ENCODE measurements around the gene TRERF1.

The TRERF1 gene

DNA sequence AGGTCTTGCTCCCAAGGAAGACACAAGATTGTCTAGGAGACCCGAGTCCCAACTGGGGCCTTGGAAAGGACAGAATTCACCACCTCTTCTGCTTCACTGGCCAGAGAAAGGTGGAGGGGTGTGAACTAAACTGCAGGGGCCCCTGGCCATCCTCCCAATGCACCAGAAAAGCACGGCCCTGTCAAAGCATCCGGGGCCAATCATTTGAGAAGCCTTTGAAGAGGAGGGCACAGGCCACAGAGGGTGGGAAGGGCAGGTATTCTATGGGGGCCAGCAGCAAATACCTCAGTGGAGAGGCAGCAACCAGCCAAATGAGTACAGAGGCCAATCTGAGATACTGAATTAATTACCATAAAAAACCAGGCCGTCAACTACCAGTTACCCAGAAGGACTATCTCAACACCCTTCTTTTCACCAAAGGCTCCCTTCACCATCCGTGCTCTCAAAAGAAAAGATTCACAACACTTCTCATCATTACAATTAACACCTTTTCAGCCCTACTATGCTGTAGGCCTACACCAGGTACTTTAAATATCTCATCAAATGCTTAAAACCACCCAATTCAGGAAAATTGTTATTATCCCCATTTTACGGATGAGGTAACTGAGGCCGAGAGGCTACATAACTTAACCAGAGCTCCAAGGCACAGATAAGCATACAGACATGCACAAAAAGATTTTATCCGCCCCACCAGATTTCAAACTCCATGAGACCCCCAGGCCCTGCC lies 50.7 kb downstream of the TRERF1 start:
- no peak for TF ChIP-seq GATA3 (IDR thresholded peaks at IDR 0.05; ENCODE audit: low read depth, low read length)

DNA sequence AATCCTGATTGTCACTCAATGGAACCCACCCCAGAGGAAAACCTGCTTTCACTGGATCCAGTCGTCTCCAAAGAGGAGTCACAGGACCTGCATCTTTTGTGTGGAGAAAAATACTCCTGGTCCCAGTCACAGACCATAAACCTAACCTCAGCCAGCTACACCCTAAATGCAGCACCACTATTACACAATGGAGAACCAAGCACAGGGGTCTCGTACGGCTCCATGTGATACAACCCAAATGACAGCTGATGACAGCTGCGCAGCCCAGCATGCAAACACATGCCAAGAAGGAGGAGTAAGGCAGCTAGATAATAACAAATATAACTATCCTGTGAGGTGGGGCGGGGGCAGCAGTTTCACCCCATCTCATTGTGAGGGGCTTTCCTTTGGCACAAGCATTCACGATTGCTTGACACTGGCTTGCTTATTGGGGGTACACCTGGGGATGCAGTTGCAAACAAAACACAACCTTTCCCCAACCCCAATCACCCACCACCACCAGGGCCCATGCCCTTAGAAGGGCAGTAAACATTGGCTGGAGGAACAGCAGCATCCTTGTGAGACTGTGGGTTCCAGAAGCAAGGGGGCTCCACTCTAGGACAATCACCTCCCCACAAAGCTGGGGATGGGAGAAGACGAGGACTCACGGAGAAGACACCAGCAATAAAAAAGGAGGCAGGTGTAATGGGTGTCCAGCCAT lies 51.5 kb downstream of the TRERF1 start:
- TF ChIP-seq GATA3 (IDR thresholded peaks at IDR 0.05; ENCODE audit: low read depth, low read length): no peak
- TF ChIP-seq GATA2 (IDR thresholded peaks at IDR 0.05; ENCODE audit: low read depth, low read length): no peak

GRCh38 chr6:42396720-42397119 lies 55.0 kb downstream of the TRERF1 start:
- no peak for TF ChIP-seq GATA3 (IDR thresholded peaks at IDR 0.05; ENCODE audit: low read depth, low read length)
- no peak for TF ChIP-seq GATA2 (IDR thresholded peaks at IDR 0.05; ENCODE audit: low read depth, low read length)

GRCh38 chr6:42394881-42395620 lies 56.7 kb downstream of the TRERF1 start:
- no peak for TF ChIP-seq GATA3 (IDR thresholded peaks at IDR 0.05; ENCODE audit: low read depth, low read length)
- no peak for TF ChIP-seq GATA2 (IDR thresholded peaks at IDR 0.05; ENCODE audit: low read depth, low read length)

- TF ChIP-seq GATA2 (IDR thresholded peaks at IDR 0.05; ENCODE audit: low read depth, low read length) (no peak), GATA3 (IDR thresholded peaks at IDR 0.05; ENCODE audit: low read depth, low read length) (no peak)
Measured at GRCh38 chr6:42394151-42394550, 57.6 kb downstream of the TRERF1 start.

DNA sequence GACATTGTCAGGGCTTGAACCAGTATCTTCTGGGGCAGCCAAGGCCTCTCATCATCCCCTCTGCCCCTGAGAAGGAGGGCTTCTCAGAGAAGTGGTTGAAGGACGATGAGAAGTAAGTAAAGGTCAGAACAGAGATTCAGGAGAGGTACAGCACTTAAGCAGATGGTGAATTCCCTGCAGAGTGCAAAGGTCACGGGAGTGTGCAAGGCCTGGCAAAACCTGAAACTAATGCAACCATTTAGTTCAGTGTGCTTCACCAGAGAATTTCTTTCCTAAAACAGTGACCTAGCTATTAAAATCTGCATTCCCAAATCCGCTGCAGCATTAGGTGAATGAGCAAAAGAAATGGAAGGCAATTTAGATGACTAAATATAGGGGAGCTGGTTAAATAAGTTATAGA lies 58.4 kb downstream of the TRERF1 start:
- no peak for TF ChIP-seq GATA2 (IDR thresholded peaks at IDR 0.05; ENCODE audit: low read depth, low read length)
- no peak for TF ChIP-seq GATA3 (IDR thresholded peaks at IDR 0.05; ENCODE audit: low read depth, low read length)

- no peak for TF ChIP-seq GATA3 (IDR thresholded peaks at IDR 0.05; ENCODE audit: low read depth, low read length)
- no peak for TF ChIP-seq GATA2 (IDR thresholded peaks at IDR 0.05; ENCODE audit: low read depth, low read length)
Measured at GRCh38 chr6:42392833-42393232, 58.9 kb downstream of the TRERF1 start.

- TF ChIP-seq GATA2 (IDR thresholded peaks at IDR 0.05; ENCODE audit: low read depth, low read length) (no peak), GATA3 (IDR thresholded peaks at IDR 0.05; ENCODE audit: low read depth, low read length) (no peak)
Measured at GRCh38 chr6:42391441-42391840, 60.3 kb downstream of the TRERF1 start.

GRCh38 chr6:42390228-42390934 lies 61.3 kb downstream of the TRERF1 start:
- TF ChIP-seq GATA3 (IDR thresholded peaks at IDR 0.05; ENCODE audit: low read depth, low read length) (no peak), GATA2 (IDR thresholded peaks at IDR 0.05; ENCODE audit: low read depth, low read length) (no peak)

GRCh38 chr6:42389736-42390135 lies 62.0 kb downstream of the TRERF1 start:
- TF ChIP-seq GATA3 (IDR thresholded peaks at IDR 0.05; ENCODE audit: low read depth, low read length): no peak
- TF ChIP-seq GATA2 (IDR thresholded peaks at IDR 0.05; ENCODE audit: low read depth, low read length): no peak

- no peak for TF ChIP-seq GATA2 (IDR thresholded peaks at IDR 0.05; ENCODE audit: low read depth, low read length)
- TF ChIP-seq GATA3 (IDR thresholded peaks at IDR 0.05; ENCODE audit: low read depth, low read length): no peak
Measured at GRCh38 chr6:42388046-42388445, 63.7 kb downstream of the TRERF1 start.

DNA sequence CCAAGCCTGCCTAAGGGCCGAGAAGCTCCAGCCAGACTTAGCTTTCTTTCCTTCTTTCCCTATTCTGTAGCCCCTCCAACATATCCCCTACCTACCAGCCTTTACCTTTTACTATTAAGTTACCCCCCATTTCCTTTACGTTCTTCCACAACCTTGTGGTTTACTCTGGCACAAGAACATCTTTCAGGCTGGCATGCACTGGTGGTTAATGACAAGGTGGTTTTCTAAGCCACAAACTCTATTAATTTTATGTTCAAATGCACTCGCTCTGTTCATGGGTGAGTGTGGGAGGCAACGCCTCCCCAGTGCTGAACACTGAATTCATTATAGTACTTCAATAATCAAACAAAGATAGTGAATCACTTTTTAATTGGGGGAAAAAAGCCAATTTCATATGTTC lies 64.4 kb downstream of the TRERF1 start:
- TF ChIP-seq GATA2 (IDR thresholded peaks at IDR 0.05; ENCODE audit: low read depth, low read length): no peak
- no peak for TF ChIP-seq GATA3 (IDR thresholded peaks at IDR 0.05; ENCODE audit: low read depth, low read length)

DNA sequence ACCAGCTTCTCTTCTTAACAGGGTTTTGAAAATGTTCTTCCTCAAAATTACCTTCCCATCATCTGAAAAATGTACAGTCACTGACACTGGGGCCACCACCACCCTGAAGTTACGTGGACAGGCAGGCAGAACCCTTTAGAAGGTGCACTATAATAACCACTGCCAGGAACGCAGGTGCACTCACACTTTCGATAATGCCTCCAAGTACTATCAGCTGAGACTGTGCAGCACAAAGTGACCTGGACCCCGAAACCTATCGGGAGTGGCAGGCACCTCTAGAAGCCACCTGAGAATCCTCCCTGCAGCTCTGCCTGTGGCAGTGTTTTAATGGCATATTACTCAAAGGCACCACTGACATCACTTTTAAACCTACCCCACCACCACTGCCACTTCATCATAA lies 66.4 kb downstream of the TRERF1 start:
- TF ChIP-seq GATA3 (IDR thresholded peaks at IDR 0.05; ENCODE audit: low read depth, low read length) (no peak), GATA2 (IDR thresholded peaks at IDR 0.05; ENCODE audit: low read depth, low read length) (no peak)
